K562 (cell line): ENCODE measurements around the gene FBXO22. TPM values are rescaled to one million over a fixed set of nuclear protein-coding genes. Genes with fewer than 3 reads are reported as not detected.

Source experiments
- ARID3B ChIP-seq: fragments of 250-450 bp; sonication (Bioruptor Pico); IDR thresholded peaks from 2 replicates; pipeline ENCODE4 v1.4.0; 2020; ENCODE audit warnings: borderline replicate concordance
- ARID4B ChIP-seq: sonication (generic); formaldehyde crosslinking; IDR thresholded peaks from 2 replicates; pipeline ENCODE4 v1.8.0; 2022; ENCODE audit warnings: mild to moderate bottlenecking, missing genetic modification reagents
- ARNT ChIP-seq, 2 experiments: fragments of 450-650 bp; IDR thresholded peaks; 2 replicates each; pipeline ENCODE4 v1.6.1; 2016; ENCODE audit warnings: mild to moderate bottlenecking in 1 of 2
- BCOR ChIP-seq: fragments of 450-650 bp; IDR thresholded peaks from 2 replicates; pipeline ENCODE4 v1.6.1; 2016
- BRCA1 ChIP-seq, 2 experiments: fragments of 450-650 bp in 1 of 2; sonication (generic) in 1 of 2; formaldehyde crosslinking in 1 of 2; IDR thresholded peaks; 2 replicates each; pipeline versions ENCODE4 v1.5.0 to v1.6.1; 2017 to 2020; ENCODE audit warnings: mild to moderate bottlenecking in 1 of 2, missing genetic modification reagents in 1 of 2
- ETV1 ChIP-seq: fragments of 450-650 bp; conservative IDR thresholded peaks from 2 replicates; pipeline ENCODE4 v1.6.1; 2016; ENCODE audit warnings: missing genetic modification characterization, control low read depth, low read depth, missing compliant biosample characterization
- FOXA3 ChIP-seq, 2 experiments: fragments of 450-650 bp in 1 of 2; sonication (generic) in 1 of 2; formaldehyde crosslinking; IDR thresholded peaks in 1 of 2; conservative IDR thresholded peaks in 1 of 2; 2 replicates each; pipeline versions ENCODE4 v1.4.0 to v1.8.0; 2020 to 2022; ENCODE audit warnings: mild to moderate bottlenecking in 2 of 2, missing genetic modification reagents in 1 of 2
- HDGF ChIP-seq: fragments of 450-650 bp; IDR thresholded peaks from 2 replicates; pipeline ENCODE4 v1.6.1; 2016
- KAT8 ChIP-seq: fragments of 450-650 bp; IDR thresholded peaks from 2 replicates; pipeline ENCODE4 v1.6.1; 2016; ENCODE audit warnings: low read depth, mild to moderate bottlenecking
- KHSRP ChIP-seq: fragments of 450-650 bp; IDR thresholded peaks from 2 replicates; pipeline ENCODE4 v1.6.1; 2017
- LEF1 ChIP-seq: fragments of 450-650 bp; IDR thresholded peaks from 2 replicates; pipeline ENCODE4 v1.6.1; 2016; ENCODE audit warnings: mild to moderate bottlenecking
- MCM3 ChIP-seq: fragments of 450-650 bp; IDR thresholded peaks from 2 replicates; pipeline ENCODE4 v1.6.1; 2016
- RBM14 ChIP-seq: fragments of 200-400 bp; formaldehyde crosslinking; IDR thresholded peaks from 2 replicates; pipeline ENCODE4 v1.6.1; 2018; ENCODE audit warnings: low read depth, mild to moderate bottlenecking, low read length, moderate library complexity, borderline replicate concordance; ENCODE audit not compliant: insufficient read depth
- SMARCA5 ChIP-seq: fragments of 450-650 bp; IDR thresholded peaks from 2 replicates; pipeline ENCODE4 v1.6.1; 2016
- STAT5B ChIP-seq: fragments of 250-450 bp; sonication (Bioruptor Pico); IDR thresholded peaks from 2 replicates; pipeline ENCODE4 v1.8.0; 2021; ENCODE audit warnings: mild to moderate bottlenecking, inconsistent platforms
- TCF7L2 ChIP-seq: fragments of 150-350 bp; IDR thresholded peaks from 2 replicates; pipeline ENCODE4 v1.6.1; 2016; ENCODE audit warnings: low read depth, mild to moderate bottlenecking, low read length, moderate library complexity
- TFAP4 ChIP-seq: sonication (generic); formaldehyde crosslinking; IDR thresholded peaks from 2 replicates; pipeline ENCODE4 v1.8.0; 2022; ENCODE audit warnings: missing genetic modification reagents, mild to moderate bottlenecking, moderate library complexity, borderline replicate concordance
- TOE1 ChIP-seq, 2 experiments: fragments of 450-650 bp in 1 of 2; sonication (generic) in 1 of 2; formaldehyde crosslinking in 1 of 2; IDR thresholded peaks; 2 replicates each; pipeline versions ENCODE4 v1.7.1 to v1.8.0; 2016 to 2022; ENCODE audit warnings: borderline replicate concordance in 2 of 2, mild to moderate bottlenecking in 2 of 2, antibody characterized with exemption in 1 of 2, inconsistent platforms in 1 of 2, low read depth in 1 of 2, missing genetic modification reagents in 1 of 2, moderate library complexity in 1 of 2
- ZEB2 ChIP-seq: fragments of 450-650 bp; IDR thresholded peaks from 2 replicates; pipeline ENCODE4 v1.6.1; 2016
- ZNF146 ChIP-seq: IDR thresholded peaks from one replicate; pipeline ENCODE4 v1.6.1; 2018; ENCODE audit warnings: missing compliant biosample characterization; ENCODE audit not compliant: unreplicated experiment
- ZNF239 ChIP-seq: fragments of 250-450 bp; sonication (Bioruptor Pico); IDR thresholded peaks from 2 replicates; pipeline ENCODE4 v1.4.0; 2020; ENCODE audit warnings: mild to moderate bottlenecking
- ZNF57 ChIP-seq: fragments of 450-650 bp; formaldehyde crosslinking; IDR thresholded peaks from 2 replicates; pipeline ENCODE4 v1.4.0; 2020; ENCODE audit warnings: mild to moderate bottlenecking, moderate library complexity
- polyA plus RNA-seq, 8 experiments: library from polyadenylated mRNA; depleted of rRNA in 4 of 8; stranded (reverse) in 5 of 8; unstranded in 3 of 8; fragments of >200 nt; fragmentation: Nextera tagmentation in 2 of 8; fragmentation: Illumina TruSeq in 1 of 8; extraction: Ambion mirVana in 2 of 8; extraction: Trizol in 1 of 8; gene quantifications; 2 replicates each; pipeline versions ENCODE4 v1.2.1 to v1.2.3, GENCODE V29; 2011 to 2014; ENCODE audit warnings: inconsistent platforms in 1 of 8, missing spikeins in 1 of 8
- total RNA-seq, 7 experiments: library from RNA; depleted of rRNA in 6 of 7; stranded (reverse); fragments of >200 nt in 6 of 7; fragmentation: Illumina TruSeq in 2 of 7; extraction: Trizol in 2 of 7; gene quantifications; 2 replicates each; pipeline versions ENCODE4 v1.2.1 to v1.2.3, GENCODE V29; 2011 to 2021; ENCODE audit warnings: low replicate concordance in 1 of 7

Gene FBXO22
- total and polyA plus RNA-seq, 9 of the 15 experiments (the other 6 are each of a cell fraction or from before 2014, with no cell fraction given) = 24.4 to 99.4 (median 66.5) TPM

- TF ChIP-seq TOE1 (IDR thresholded peaks at IDR 0.05; ENCODE audit: borderline replicate concordance) (peak; percentile 77; the same call in 1 of the 2 replicates), TOE1 (CRISPR knock-in tag; IDR thresholded peaks at IDR 0.05; ENCODE audit: borderline replicate concordance, low read depth) (0 out of 2 replicates have a peak, but pooled peaks have one; percentile 33), BRCA1 (IDR thresholded peaks at IDR 0.05) (no peak), BRCA1 (CRISPR knock-in tag; IDR thresholded peaks at IDR 0.05) (no peak), STAT5B (no peak), ARID4B (peak; percentile 89), ARID3B (CRISPR knock-in tag) (no peak; the same call in 1 of the 2 replicates), HDGF (no peak), SMARCA5 (peak; percentile 51; the same call in 1 of the 2 replicates), BCOR (no peak; the same call in 1 of the 2 replicates), ZEB2 (peak; percentile 95), MCM3 (no peak), ZNF239 (0 out of 2 replicates have a peak, but pooled peaks have one; percentile 19), KHSRP (no peak), FOXA3 (CRISPR knock-in tag; conservative IDR thresholded peaks at IDR 0.05 in 1 of 2, IDR thresholded peaks at IDR 0.05 in 1 of 2) (no peak), ZNF146 (CRISPR knock-in tag) (no peak), KAT8 (no peak), ZNF57 (no peak), ETV1 (tag) (peak; percentile 84), LEF1 (no peak), ARNT (IDR thresholded peaks at IDR 0.05) (0 out of 4 replicates have a peak, but pooled peaks of 1 of the 2 experiments have one; percentile 33), TFAP4 (CRISPR knock-in tag) (peak; percentile 87), RBM14 (no peak), TCF7L2 (no peak)
Observed at GRCh38 chr15:75903331-75904239, at the start of gene FBXO22 (continued).
